Measurements from ENCODE around the gene UACA. TPM values are rescaled to one million over a fixed set of nuclear protein-coding genes. Genes with fewer than 3 reads are reported as not detected.
A peak's percentile ranks its signal among the peaks of the same experiment; 100 is the strongest.

Gene UACA
- polyA plus RNA-seq, 1 donor (not counting 4 experiments of a cell fraction or from before 2014, with no cell fraction given) = 26.6 TPM

GRCh38 chr15:70636540-70637165, 126.7 kb downstream of the UACA start:
- H4K20me1 ChIP-seq (ENCODE audit: control insufficient read depth, extremely low read depth, insufficient read depth, low read length) = no peaks in the 10 kb centered on the region
- TF ChIP-seq CTCF (optimal IDR thresholded peaks at IDR 0.05 in 1 of 3, IDR thresholded peaks at IDR 0.05 in 1 of 3, conservative IDR thresholded peaks at IDR 0.05 in 1 of 3; ENCODE audit: extremely low read depth in 1 of 3, insufficient read depth in 2 of 3, low read length in 3 of 3) (peak; percentile 16 to 32 (median 16)), EZH2 (IDR thresholded peaks at IDR 0.05; ENCODE audit: low read length) (no peak)
- no peaks in the 10 kb centered on the region for H3K36me3 ChIP-seq (ENCODE audit: control insufficient read depth in 2 of 2, extremely low read depth in 1 of 2, insufficient read depth in 2 of 2, low read length in 2 of 2)
- no peaks in the 10 kb centered on the region for H3K4me1 ChIP-seq (ENCODE audit: control insufficient read depth, extremely low read depth, insufficient read depth, low read length)
- peaks cover 5% of the 10 kb centered on the region for H3K27me3 ChIP-seq (ENCODE audit: control insufficient read depth, extremely low read depth, insufficient read depth, low read length)
- H3K4me3 ChIP-seq (ENCODE audit: control insufficient read depth in 2 of 3, extremely low read depth in 1 of 3, insufficient read depth in 2 of 3, low read depth in 1 of 3, low read length in 3 of 3) = no peak overlapping the region
- H3K9me3 ChIP-seq (ENCODE audit: control insufficient read depth, low read depth, low read length) = no peaks in the 10 kb centered on the region
- no peak for DNase-seq (ENCODE audit: low read depth, low spot score)
- H2AFZ ChIP-seq (ENCODE audit: control insufficient read depth, low read length) = no peak overlapping the region
- H3K9me1 ChIP-seq (ENCODE audit: control insufficient read depth, extremely low read depth, insufficient read depth, low read length) = no peaks in the 10 kb centered on the region
- FAIRE-seq = no peak
- H3K27ac ChIP-seq (ENCODE audit: control insufficient read depth, insufficient read depth, low read length) = no peak overlapping the region
- H3K4me2 ChIP-seq (ENCODE audit: control insufficient read depth, extremely low read depth, insufficient read depth, low read depth, low read length) = no peak overlapping the region
- H3K79me2 ChIP-seq (ENCODE audit: control insufficient read depth, insufficient read depth, low read length) = no peaks in the 10 kb centered on the region
- dilution Hi-C loops (cut with MboI; ENCODE audit: extremely low pct_ligation_motif_present, low sequenced_read_pairs) = no loop called here
- H3K9ac ChIP-seq (ENCODE audit: control insufficient read depth, extremely low read depth, insufficient read depth, low read length) = no peak overlapping the region

- Histone ChIP-seq H3K36me3 (ENCODE audit: control insufficient read depth in 2 of 2, extremely low read depth in 1 of 2, insufficient read depth in 2 of 2, low read length in 2 of 2) (no peaks in the 10 kb centered on the region), H3K9ac (ENCODE audit: control insufficient read depth, extremely low read depth, insufficient read depth, low read length) (no peak overlapping the region), H3K27ac (ENCODE audit: control insufficient read depth, insufficient read depth, low read length) (no peak overlapping the region), H2AFZ (ENCODE audit: control insufficient read depth, low read length) (no peak overlapping the region), H3K4me1 (ENCODE audit: control insufficient read depth, extremely low read depth, insufficient read depth, low read length) (no peaks in the 10 kb centered on the region), H4K20me1 (ENCODE audit: control insufficient read depth, extremely low read depth, insufficient read depth, low read length) (no peaks in the 10 kb centered on the region), H3K4me3 (ENCODE audit: control insufficient read depth in 2 of 3, extremely low read depth in 1 of 3, insufficient read depth in 2 of 3, low read depth in 1 of 3, low read length in 3 of 3) (no peak overlapping the region), H3K9me1 (ENCODE audit: control insufficient read depth, extremely low read depth, insufficient read depth, low read length) (no peaks in the 10 kb centered on the region), H3K79me2 (ENCODE audit: control insufficient read depth, insufficient read depth, low read length) (no peaks in the 10 kb centered on the region), H3K27me3 (ENCODE audit: control insufficient read depth, extremely low read depth, insufficient read depth, low read length) (peaks cover 12% of the 10 kb centered on the region), H3K9me3 (ENCODE audit: control insufficient read depth, low read depth, low read length) (no peaks in the 10 kb centered on the region), H3K4me2 (ENCODE audit: control insufficient read depth, extremely low read depth, insufficient read depth, low read depth, low read length) (no peak overlapping the region)
- FAIRE-seq (no peak), DNase-seq (ENCODE audit: low read depth, low spot score) (no peak)
- TF ChIP-seq EZH2 (IDR thresholded peaks at IDR 0.05; ENCODE audit: low read length) (no peak), CTCF (optimal IDR thresholded peaks at IDR 0.05 in 1 of 3, IDR thresholded peaks at IDR 0.05 in 1 of 3, conservative IDR thresholded peaks at IDR 0.05 in 1 of 3; ENCODE audit: extremely low read depth in 1 of 3, insufficient read depth in 2 of 3, low read length in 3 of 3) (no peak)
- dilution Hi-C loops (cut with MboI; ENCODE audit: extremely low pct_ligation_motif_present, low sequenced_read_pairs) = no loop called here
Observed at GRCh38 chr15:70635895-70636294, 127.5 kb downstream of the UACA start.
